H1 (cell line): Measurements from ENCODE around the gene CHD9. TPM values are rescaled to one million over a fixed set of nuclear protein-coding genes. Genes with fewer than 3 reads are reported as not detected.

Source experiments
- CTCF ChIA-PET: fragments of 300-600 bp; sonication (Branson Sonifier 250); formaldehyde crosslinking; loops from one replicate; lab custom pipeline; 2021; ENCODE audit not compliant: partially characterized antibody; lab: Charles Lee
- POLR2A ChIA-PET: fragments of 300-600 bp; sonication (Branson Sonifier 250); formaldehyde crosslinking; loops from one replicate; lab custom pipeline; 2021; ENCODE audit warnings: inconsistent platforms; ENCODE audit not compliant: partially characterized antibody; lab: Charles Lee
- DNase-seq, 2 experiments: peaks; one replicate each; pipeline versions ENCODE4 v3.0.0 to v3.0.0-alpha.2; 2010 to 2022; ENCODE audit warnings: low spot score in 2 of 2, low read depth in 1 of 2, mixed read lengths in 1 of 2
- FAIRE-seq: peaks from 2 replicates; lab custom pipeline; 2011; peaks lifted over from hg19 to GRCh38; lab: Jason Lieb, UNC
- H2AFZ ChIP-seq: 2 replicates; pipeline ENCODE4 v1.8.1; 2012; ENCODE audit warnings: low read length, inconsistent platforms
- H2AK5ac ChIP-seq: 2 replicates; pipeline ENCODE4 v1.6.1; 2013; ENCODE audit warnings: low read depth, low read length
- H2BK120ac ChIP-seq: replicated peaks from 2 replicates; pipeline ENCODE3; 2013; ENCODE audit warnings: low read depth, low read length, inconsistent platforms
- H2BK12ac ChIP-seq: 2 replicates; pipeline ENCODE4 v1.6.1; 2013; ENCODE audit warnings: low read depth, low read length
- H2BK15ac ChIP-seq: 2 replicates; pipeline ENCODE4 v1.6.1; 2013; ENCODE audit warnings: low read length
- H2BK20ac ChIP-seq: 2 replicates; pipeline ENCODE4 v1.6.1; 2013; ENCODE audit warnings: low read length
- H2BK5ac ChIP-seq: 2 replicates; pipeline ENCODE4 v1.6.1; 2013; ENCODE audit warnings: low read depth, low read length
- H3K14ac ChIP-seq: 2 replicates; pipeline ENCODE4 v1.6.1; 2013; ENCODE audit warnings: inconsistent platforms; ENCODE audit not compliant: insufficient read length
- H3K18ac ChIP-seq: 2 replicates; pipeline ENCODE4 v1.6.1; 2013; ENCODE audit warnings: low read length; ENCODE audit errors: extremely low read depth
- H3K23ac ChIP-seq: 2 replicates; pipeline ENCODE4 v1.6.1; 2013; ENCODE audit warnings: inconsistent platforms; ENCODE audit not compliant: insufficient read length
- H3K23me2 ChIP-seq: 2 replicates; pipeline ENCODE4 v1.6.1; 2013; ENCODE audit warnings: low read depth, low read length
- H3K27ac ChIP-seq: 2 replicates; pipeline ENCODE4 v1.6.1; 2011; ENCODE audit warnings: low read depth, low read length, inconsistent platforms
- H3K27me3 ChIP-seq, 4 experiments: replicated peaks in 1 of 4; 1 replicate in 1 of 4; 2 replicates in 3 of 4; pipeline versions ENCODE4 v1.6.1 to v1.8.1; 2011 to 2013; ENCODE audit warnings: low read length in 3 of 4, mild to moderate bottlenecking in 3 of 4, inconsistent platforms in 2 of 4, mixed read lengths in 2 of 4, moderate library complexity in 1 of 4; ENCODE audit not compliant: control insufficient read depth in 3 of 4, insufficient read depth in 3 of 4; ENCODE audit errors: extremely low read depth in 1 of 4
- H3K36me3 ChIP-seq, 4 experiments: 2 replicates each; pipeline versions ENCODE4 v1.6.1 to v1.8.1; 2011 to 2013; ENCODE audit warnings: mild to moderate bottlenecking in 4 of 4, low read length in 3 of 4, moderate library complexity in 2 of 4, control low read depth in 1 of 4, inconsistent platforms in 1 of 4; ENCODE audit not compliant: insufficient read depth in 4 of 4, control insufficient read depth in 2 of 4
- H3K4ac ChIP-seq: replicated peaks from 2 replicates; pipeline ENCODE3; 2013; ENCODE audit warnings: low read length, low read depth, mixed read lengths, inconsistent platforms; ENCODE audit not compliant: insufficient read length
- H3K4me1 ChIP-seq, 4 experiments: replicated peaks in 1 of 4; 1 replicate in 1 of 4; 2 replicates in 3 of 4; pipeline versions ENCODE4 v1.6.1 to v1.8.1; 2011 to 2013; ENCODE audit warnings: low read length in 3 of 4, inconsistent platforms in 2 of 4, mixed read lengths in 1 of 4; ENCODE audit not compliant: insufficient read depth in 4 of 4, control insufficient read depth in 3 of 4
- H3K4me2 ChIP-seq, 2 experiments: 2 replicates each; pipeline versions ENCODE4 v1.6.1 to v1.8.1; 2011 to 2013; ENCODE audit warnings: low read depth in 2 of 2, low read length in 2 of 2, control low read depth in 1 of 2, inconsistent platforms in 1 of 2, mild to moderate bottlenecking in 1 of 2; ENCODE audit not compliant: insufficient read depth in 1 of 2
- H3K4me3 ChIP-seq, 4 experiments: fragments of 200-600, 300-600 bp in 1 of 4; sonication (generic), shearing (Covaris generic), sonication (Bioruptor Twin) in 1 of 4; 2 replicates each; pipeline versions ENCODE4 v1.5.1 to v1.8.1; 2011 to 2016; ENCODE audit warnings: low read length in 4 of 4, low read depth in 3 of 4, control low read depth in 2 of 4, inconsistent platforms in 2 of 4, mild to moderate bottlenecking in 2 of 4, mixed read lengths in 1 of 4, moderate library complexity in 1 of 4; ENCODE audit not compliant: insufficient read depth in 2 of 4; ENCODE audit errors: extremely low read depth in 1 of 4
- H3K56ac ChIP-seq: replicated peaks from 2 replicates; pipeline ENCODE3; 2013; ENCODE audit warnings: low read depth, mild to moderate bottlenecking, mixed read lengths, low read length, inconsistent platforms; ENCODE audit not compliant: insufficient read length
- H3K79me1 ChIP-seq: 2 replicates; pipeline ENCODE4 v1.6.1; 2013; ENCODE audit warnings: low read depth, low read length, control low read depth
- H3K79me2 ChIP-seq, 2 experiments: 2 replicates each; pipeline versions ENCODE4 v1.6.1 to v1.8.1; 2012 to 2013; ENCODE audit warnings: low read length in 2 of 2, mild to moderate bottlenecking in 2 of 2, inconsistent platforms in 1 of 2; ENCODE audit not compliant: insufficient read depth in 2 of 2, control insufficient read depth in 1 of 2
- H3K9ac ChIP-seq, 4 experiments: replicated peaks in 1 of 4; 1 replicate in 1 of 4; 2 replicates in 3 of 4; pipeline versions ENCODE4 v1.6.1 to v1.8.1; 2011 to 2013; ENCODE audit warnings: low read depth in 3 of 4, low read length in 3 of 4, control low read depth in 2 of 4, mild to moderate bottlenecking in 2 of 4, moderate library complexity in 2 of 4, inconsistent platforms in 1 of 4; ENCODE audit errors: extremely low read depth in 1 of 4
- H3K9me3 ChIP-seq, 2 experiments: 2 replicates each; pipeline versions ENCODE4 v1.6.1 to v1.8.1; 2012 to 2013; ENCODE audit warnings: mild to moderate bottlenecking in 2 of 2, moderate library complexity in 2 of 2, control low read depth in 1 of 2, inconsistent platforms in 1 of 2, low read depth in 1 of 2, low read length in 1 of 2, mixed read lengths in 1 of 2; ENCODE audit not compliant: insufficient read depth in 2 of 2
- H4K20me1 ChIP-seq, 2 experiments: replicated peaks in 1 of 2; 2 replicates each; pipeline versions ENCODE3 to v1.8.1; 2011 to 2013; ENCODE audit warnings: inconsistent platforms in 2 of 2, low read length in 2 of 2, mild to moderate bottlenecking in 1 of 2; ENCODE audit not compliant: insufficient read depth in 2 of 2, control insufficient read depth in 1 of 2
- H4K5ac ChIP-seq: 2 replicates; pipeline ENCODE4 v1.6.1; 2013; ENCODE audit warnings: low read length, low read depth, mixed read lengths, inconsistent platforms; ENCODE audit not compliant: insufficient read length
- H4K8ac ChIP-seq: 2 replicates; pipeline ENCODE4 v1.8.0; 2013; ENCODE audit warnings: mild to moderate bottlenecking, moderate library complexity, low read length, inconsistent platforms; ENCODE audit not compliant: insufficient read depth; ENCODE audit errors: extremely low read depth
- H4K91ac ChIP-seq: replicated peaks from 2 replicates; pipeline ENCODE3; 2013; ENCODE audit warnings: low read length, mixed read lengths, inconsistent platforms; ENCODE audit not compliant: insufficient read length
- CHD1 ChIP-seq: IDR thresholded peaks from 2 replicates; pipeline ENCODE4 v1.6.1; 2012; ENCODE audit warnings: low read depth, low read length, improper control_type of control experiment
- CHD2 ChIP-seq: IDR thresholded peaks from 2 replicates; pipeline ENCODE4 v1.6.1; 2012; ENCODE audit warnings: low read length, improper control_type of control experiment
- POU5F1 ChIP-seq: IDR thresholded peaks from 2 replicates; pipeline ENCODE4 v1.6.1; 2011; ENCODE audit warnings: low read depth, mild to moderate bottlenecking, low read length, moderate library complexity
- RBBP5 ChIP-seq: IDR thresholded peaks from 2 replicates; pipeline ENCODE4 v1.7.1; 2012; ENCODE audit warnings: low read depth, mild to moderate bottlenecking, inconsistent platforms, low read length, moderate library complexity, borderline replicate concordance
- RFX5 ChIP-seq: IDR thresholded peaks from 2 replicates; pipeline ENCODE4 v1.6.1; 2011; ENCODE audit warnings: low read depth, low read length, improper control_type of control experiment, borderline replicate concordance
- SAP30 ChIP-seq: fragments of 300-600 bp; sonication (generic); IDR thresholded peaks from 2 replicates; pipeline ENCODE4 v1.7.1; 2012; ENCODE audit warnings: low read length, moderate library complexity, mild to moderate bottlenecking, inconsistent platforms; ENCODE audit not compliant: insufficient read depth, insufficient replicate concordance
- SIN3A ChIP-seq, 2 experiments: IDR thresholded peaks in 1 of 2; conservative IDR thresholded peaks in 1 of 2; 2 replicates each; pipeline ENCODE4 v1.6.1; 2011 to 2012; ENCODE audit warnings: low read length in 2 of 2, improper control_type of control experiment in 1 of 2, low read depth in 1 of 2, mild to moderate bottlenecking in 1 of 2
- SIX5 ChIP-seq: IDR thresholded peaks from 2 replicates; pipeline ENCODE4 v1.6.1; 2011; ENCODE audit warnings: mild to moderate bottlenecking, low read depth, low read length
- SP2 ChIP-seq: IDR thresholded peaks from 2 replicates; pipeline ENCODE4 v1.6.1; 2012; ENCODE audit warnings: mild to moderate bottlenecking, low read length, inconsistent platforms
- SP4 ChIP-seq: IDR thresholded peaks from 2 replicates; pipeline ENCODE4 v1.6.1; 2012; ENCODE audit warnings: low read length, inconsistent platforms
- TCF12 ChIP-seq: IDR thresholded peaks from 2 replicates; pipeline ENCODE4 v1.6.1; 2011; ENCODE audit warnings: low read depth, mild to moderate bottlenecking, low read length
- USF2 ChIP-seq: IDR thresholded peaks from 2 replicates; pipeline ENCODE4 v1.6.1; 2011; ENCODE audit warnings: low read length, improper control_type of control experiment
- ZNF274 ChIP-seq: IDR thresholded peaks from 2 replicates; pipeline ENCODE4 v1.7.0; 2012; ENCODE audit warnings: low read length, borderline replicate concordance; ENCODE audit errors: extremely low read depth
- WGBS, 2 experiments: shearing (Covaris generic) in 1 of 2; methylation state at CpG; one replicate each; pipeline versions ENCODE4 v1.1.6 to v1.1.7; 2013 to 2015; ENCODE audit warnings: low lambda C conversion rate in 2 of 2, mixed read lengths in 2 of 2, inconsistent platforms in 1 of 2, low coverage in 1 of 2, missing lambda C conversion rate in 1 of 2; ENCODE audit not compliant: insufficient replicate concordance in 2 of 2, insufficient coverage in 1 of 2, insufficient read length in 1 of 2; ENCODE audit errors: extremely low coverage in 1 of 2, missing lambda C conversion rate in 1 of 2; 5-methylcytosine and 5-hydroxymethylcytosine counted together
- polyA plus RNA-seq, 7 experiments: library from polyadenylated mRNA; depleted of rRNA in 3 of 7; stranded (reverse) in 5 of 7; unstranded in 2 of 7; fragments of >200 nt in 5 of 7; fragments of 200-250 nt in 2 of 7; gene quantifications; 1 replicate in 5 of 7; 2 replicates in 1 of 7; 4 replicates in 1 of 7; pipeline versions ENCODE4 v1.2.1 to v1.2.3, GENCODE V29; 2011 to 2013; ENCODE audit warnings: missing spikeins in 2 of 7, mixed read lengths in 2 of 7
- total RNA-seq: library from RNA; stranded (reverse); fragmentation: NEBNext Ultra II Directional; extraction: Animal tissue kit (Norgen Biotek cat#: 25700); gene quantifications from 2 replicates; pipeline ENCODE4 v1.2.1, GENCODE V29; 2021

CHD9 gene
- total and polyA plus RNA-seq, 2 of the 8 experiments (the other 6 are each of a cell fraction or from before 2014, with no cell fraction given) = 9.9 to 32.4 TPM

- WGBS, 2 experiments = 74% methylated on average over 2 of the region's 2 CpGs; no CpG with 5 or more reads in 1 of the 2 experiments
- Histone ChIP-seq H4K8ac (no peak overlapping the region), H2BK120ac (no peak overlapping the region), H3K4me1 (no peaks in the 10 kb centered on the region), H3K14ac (no peak overlapping the region), H3K9ac (no peak overlapping the region), H2AK5ac (no peak overlapping the region), H3K27me3 (no peaks in the 10 kb centered on the region), H3K4ac (no peak overlapping the region), H3K56ac (no peak overlapping the region), H4K20me1 (peaks cover 0 to 2% of the 10 kb centered on the region in 2 experiments), H3K4me3 (no peak overlapping the region), H3K9me3 (no peaks in the 10 kb centered on the region), H2AFZ (no peak overlapping the region), H3K4me2 (no peak overlapping the region), H2BK15ac (no peak overlapping the region), H3K27ac (no peak overlapping the region), H3K36me3 (peaks cover 13 to 77% (median 49%) of the 10 kb centered on the region in 4 experiments), H3K79me1 (no peaks in the 10 kb centered on the region; the same call in 1 of the 2 replicates), H2BK20ac (no peak overlapping the region), H4K5ac (no peak overlapping the region), H2BK5ac (no peak overlapping the region), H2BK12ac (no peak overlapping the region), H3K79me2 (no peaks in the 10 kb centered on the region), H3K18ac (no peak overlapping the region), H3K23ac (no peak overlapping the region), H3K23me2 (no peaks in the 10 kb centered on the region), H4K91ac (no peak overlapping the region)
- DNase-seq (no peak), FAIRE-seq (no peak)
- ChIA-PET POLR2A (interaction anchor here (0.7 kb wide), 1 partner anchor 23 kb away, joined by 3 read pairs; no protein-coding TSS in a partner anchor), CTCF (interaction anchor here (1.4 to 2.8 kb wide), 2 partner anchors 8 to 59 kb away, joined by 4 to 14 read pairs; no protein-coding TSS in a partner anchor)
- no peak for TF ChIP-seq SP4
- no peak for TF ChIP-seq CHD2
- TF ChIP-seq TCF12 = no peak
- no peak for TF ChIP-seq USF2
- TF ChIP-seq SAP30 = no peak
- TF ChIP-seq CHD1 = no peak
- TF ChIP-seq SIX5 = no peak
- TF ChIP-seq SIN3A (conservative IDR thresholded peaks at IDR 0.05 in 1 of 2, IDR thresholded peaks at IDR 0.05 in 1 of 2; ENCODE audit: low read depth in 1 of 2, low read length in 2 of 2) = no peak
- TF ChIP-seq RBBP5 = no peak
- TF ChIP-seq ZNF274 = no peak
- TF ChIP-seq POU5F1 = no peak
- no peak for TF ChIP-seq SP2
- TF ChIP-seq RFX5 = no peak
Measured at GRCh38 chr16:53291757-53292392, 237.1 kb downstream of the CHD9 start.
